ENCODE results near the gene HADHB. TPM values are rescaled to one million over a fixed set of nuclear protein-coding genes. Genes with fewer than 3 reads are reported as not detected.
A peak's percentile ranks its signal among the peaks of the same experiment; 100 is the strongest.

HADHB gene
- total and polyA plus RNA-seq, 2 of the 13 experiments (the other 11 are each of a cell fraction or from before 2014, with no cell fraction given): 112 to 238 TPM

DNA sequence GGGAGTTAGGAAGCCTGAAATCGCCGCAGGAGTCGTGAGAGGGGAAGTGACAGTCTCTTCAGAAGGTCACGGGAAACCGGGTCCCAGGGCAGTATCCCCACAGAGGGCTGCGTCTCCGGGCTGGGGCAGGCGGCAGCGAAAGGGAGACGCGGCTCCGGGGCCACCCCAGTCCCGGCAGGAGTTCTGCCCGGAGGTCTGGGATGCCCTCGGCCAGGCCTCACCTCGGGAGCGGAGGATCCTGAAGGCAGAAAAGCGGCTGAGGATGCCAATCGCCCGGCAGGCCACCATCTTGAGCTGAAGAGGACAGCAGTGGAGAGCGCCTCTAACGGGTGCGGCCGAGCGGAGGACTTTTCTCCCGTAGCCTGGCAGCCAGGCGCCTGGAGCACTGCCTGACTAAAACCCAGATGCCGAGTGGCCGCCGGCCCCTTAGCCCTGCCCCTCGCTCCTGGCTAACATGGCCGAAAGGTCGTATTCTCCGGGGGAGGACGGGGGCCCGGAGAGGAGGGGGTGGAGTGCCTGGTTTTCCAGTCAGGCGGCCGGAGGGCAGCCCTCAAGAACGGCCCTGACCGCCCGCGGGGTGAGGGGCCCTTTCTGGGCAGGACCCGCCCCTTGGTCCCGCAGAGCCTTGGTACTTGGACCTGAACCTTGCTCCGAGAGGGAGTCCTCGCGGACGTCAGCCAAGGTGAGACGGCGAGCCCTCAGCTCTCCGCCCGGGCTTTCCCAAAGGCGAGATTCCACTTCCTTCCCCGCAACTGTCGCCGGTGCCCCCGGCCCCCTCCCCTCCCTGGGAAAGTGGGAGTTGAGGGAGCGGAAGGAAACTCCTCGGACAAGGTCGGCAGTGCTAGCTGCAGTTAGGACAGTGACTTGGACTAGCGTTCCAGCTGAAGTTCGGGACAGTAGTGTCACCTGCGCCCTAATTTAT, at the start of gene HADHB, which contains the start of gene HADHA (continued):
- 0 out of 2 replicates have a peak, but pooled peaks have one; percentile 35 for TF ChIP-seq KIAA2018 (CRISPR knock-in tag; IDR thresholded peaks at IDR 0.05; ENCODE audit: borderline replicate concordance)
- TF ChIP-seq ATF7-NPFF (CRISPR knock-in tag; IDR thresholded peaks at IDR 0.05; ENCODE audit: low read depth): peak; percentile 91
- peak; percentile 81; the same call in 1 of the 2 replicates for TF ChIP-seq ISL2 (CRISPR knock-in tag; IDR thresholded peaks at IDR 0.05)
- TF ChIP-seq XBP1 (CRISPR knock-in tag; IDR thresholded peaks at IDR 0.05): no peak
- TF ChIP-seq ARID2 (CRISPR knock-in tag; IDR thresholded peaks at IDR 0.05; ENCODE audit: borderline replicate concordance): no peak
- peak; percentile 96; the same call in 1 of the 2 replicates for TF ChIP-seq ZFP82 (CRISPR knock-in tag; IDR thresholded peaks at IDR 0.05; ENCODE audit: borderline replicate concordance)
- TF ChIP-seq ATM (IDR thresholded peaks at IDR 0.05; ENCODE audit: borderline replicate concordance): no peak
- 0 out of 2 replicates have a peak, but pooled peaks have one; percentile 33 for TF ChIP-seq ZNF766 (CRISPR knock-in tag; IDR thresholded peaks at IDR 0.05; ENCODE audit: borderline replicate concordance)
- peak; percentile 63; the same call in 1 of the 2 replicates for TF ChIP-seq RCOR2 (CRISPR knock-in tag; IDR thresholded peaks at IDR 0.05)
- TF ChIP-seq, protein P1, sequence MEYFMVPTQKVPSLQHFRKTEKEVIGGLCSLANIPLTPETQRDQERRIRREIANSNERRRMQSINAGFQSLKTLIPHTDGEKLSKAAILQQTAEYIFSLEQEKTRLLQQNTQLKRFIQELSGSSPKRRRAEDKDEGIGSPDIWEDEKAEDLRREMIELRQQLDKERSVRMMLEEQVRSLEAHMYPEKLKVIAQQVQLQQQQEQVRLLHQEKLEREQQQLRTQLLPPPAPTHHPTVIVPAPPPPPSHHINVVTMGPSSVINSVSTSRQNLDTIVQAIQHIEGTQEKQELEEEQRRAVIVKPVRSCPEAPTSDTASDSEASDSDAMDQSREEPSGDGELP (IDR thresholded peaks at IDR 0.05; ENCODE audit: borderline replicate concordance, low read depth): peak; percentile 32; the same call in 1 of the 2 replicates
- TF ChIP-seq ZNF331 (CRISPR knock-in tag; IDR thresholded peaks at IDR 0.05): peak; percentile 93
- TF ChIP-seq, protein P2, sequence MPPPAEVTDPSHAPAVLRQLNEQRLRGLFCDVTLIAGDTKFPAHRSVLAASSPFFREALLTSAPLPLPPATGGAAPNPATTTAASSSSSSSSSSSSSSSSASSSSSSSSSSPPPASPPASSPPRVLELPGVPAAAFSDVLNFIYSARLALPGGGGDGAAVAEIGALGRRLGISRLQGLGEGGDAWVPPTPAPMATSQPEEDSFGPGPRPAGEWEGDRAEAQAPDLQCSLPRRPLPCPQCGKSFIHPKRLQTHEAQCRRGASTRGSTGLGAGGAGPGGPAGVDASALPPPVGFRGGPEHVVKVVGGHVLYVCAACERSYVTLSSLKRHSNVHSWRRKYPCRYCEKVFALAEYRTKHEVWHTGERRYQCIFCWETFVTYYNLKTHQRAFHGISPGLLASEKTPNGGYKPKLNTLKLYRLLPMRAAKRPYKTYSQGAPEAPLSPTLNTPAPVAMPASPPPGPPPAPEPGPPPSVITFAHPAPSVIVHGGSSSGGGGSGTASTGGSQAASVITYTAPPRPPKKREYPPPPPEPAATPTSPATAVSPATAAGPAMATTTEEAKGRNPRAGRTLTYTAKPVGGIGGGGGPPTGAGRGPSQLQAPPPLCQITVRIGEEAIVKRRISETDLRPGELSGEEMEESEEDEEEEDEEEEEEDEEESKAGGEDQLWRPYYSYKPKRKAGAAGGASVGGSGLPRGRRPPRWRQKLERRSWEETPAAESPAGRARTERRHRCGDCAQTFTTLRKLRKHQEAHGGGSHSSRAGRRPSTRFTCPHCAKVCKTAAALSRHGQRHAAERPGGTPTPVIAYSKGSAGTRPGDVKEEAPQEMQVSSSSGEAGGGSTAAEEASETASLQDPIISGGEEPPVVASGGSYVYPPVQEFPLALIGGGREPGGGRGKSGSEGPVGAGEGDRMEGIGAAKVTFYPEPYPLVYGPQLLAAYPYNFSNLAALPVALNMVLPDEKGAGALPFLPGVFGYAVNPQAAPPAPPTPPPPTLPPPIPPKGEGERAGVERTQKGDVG (CRISPR knock-in tag; IDR thresholded peaks at IDR 0.05; ENCODE audit: borderline replicate concordance): peak; percentile 40; the same call in 1 of the 2 replicates
